ENCODE results near the gene LIPG. TPM values are rescaled to one million over a fixed set of nuclear protein-coding genes. Genes with fewer than 3 reads are reported as not detected.

The LIPG gene
- polyA plus RNA-seq, 1 donor from 2014 or later, result 0.85 TPM

- Histone ChIP-seq H3K9me3 (ENCODE audit: low read length) (no peaks in the 10 kb centered on the region), H4K20me1 (ENCODE audit: insufficient read depth) (no peaks in the 10 kb centered on the region), H3K9me2 (ENCODE audit: insufficient read depth, low read length) (no peaks in the 10 kb centered on the region)
These were observed 32.3 kb upstream of the LIPG start for GRCh38 chr18:49529596-49529995.

DNA sequence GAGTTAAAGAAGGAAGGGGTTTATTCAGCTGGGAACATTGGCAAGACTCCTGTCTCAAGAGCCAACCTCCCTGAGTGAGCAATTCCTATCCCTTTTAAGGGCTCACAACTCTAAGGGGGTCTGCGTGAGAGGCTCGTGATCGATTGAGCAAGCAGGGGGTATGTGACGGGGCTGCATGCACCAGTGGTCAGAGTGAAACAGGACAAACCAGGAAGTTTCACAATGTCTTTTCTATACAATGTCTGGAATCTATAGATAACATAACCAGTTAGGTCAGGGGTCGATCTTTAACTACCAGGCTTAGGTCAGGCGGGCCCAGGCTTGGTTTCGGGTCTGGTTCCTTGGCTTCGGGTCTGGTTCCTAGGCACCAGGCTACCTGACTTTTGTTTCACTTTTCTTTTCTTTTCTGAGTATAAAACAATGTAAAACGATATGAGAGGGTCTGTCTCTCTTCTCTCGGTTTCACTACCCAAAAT lies 30.1 kb upstream of the LIPG start:
- no peaks in the 10 kb centered on the region for H3K9me3 ChIP-seq (ENCODE audit: low read length)
- no peaks in the 10 kb centered on the region for H3K9me2 ChIP-seq (ENCODE audit: insufficient read depth, low read length)
- H3K9ac ChIP-seq (ENCODE audit: low read length), result no peak overlapping the region
- H2AFZ ChIP-seq (ENCODE audit: low read depth, low read length), result no peak overlapping the region
- H3K36me3 ChIP-seq (ENCODE audit: insufficient read depth, low read length), result no peaks in the 10 kb centered on the region
- H3K27ac ChIP-seq (ENCODE audit: low read length), result no peak overlapping the region
- no peaks in the 10 kb centered on the region for H3K79me2 ChIP-seq (replicated peaks; ENCODE audit: insufficient read depth, low read length)
- TF ChIP-seq MXI1 (conservative IDR thresholded peaks at IDR 0.05; ENCODE audit: poor library complexity, severe bottlenecking) (no peak), EZH2 (IDR thresholded peaks at IDR 0.05; ENCODE audit: borderline replicate concordance, insufficient read depth, low read length, poor library complexity, severe bottlenecking) (no peak), POLR2AphosphoS5 (IDR thresholded peaks at IDR 0.05) (no peak), TAF1 (IDR thresholded peaks at IDR 0.05; ENCODE audit: low read depth) (no peak)
- H3F3A ChIP-seq (ENCODE audit: insufficient read depth, low read length, poor library complexity, severe bottlenecking), result no peaks in the 10 kb centered on the region
- no peak overlapping the region for H3K4me3 ChIP-seq (ENCODE audit: low read length)
- no peaks in the 10 kb centered on the region for H4K20me1 ChIP-seq (ENCODE audit: insufficient read depth)
- no peaks in the 10 kb centered on the region for H3K27me3 ChIP-seq (ENCODE audit: insufficient read depth, low read depth, low read length)
- no peak overlapping the region for H3K4me2 ChIP-seq (ENCODE audit: low read length)

More at GRCh38 chr18:49529596-49529995, 32.3 kb upstream of the LIPG start:
- H3K4me2 ChIP-seq (ENCODE audit: low read length), result no peak overlapping the region
- no peak overlapping the region for H3K27ac ChIP-seq (ENCODE audit: low read length)
- H3K4me3 ChIP-seq (ENCODE audit: low read length), result no peak overlapping the region
- H2AFZ ChIP-seq (ENCODE audit: low read depth, low read length), result no peak overlapping the region
- no peaks in the 10 kb centered on the region for H3F3A ChIP-seq (ENCODE audit: insufficient read depth, low read length, poor library complexity, severe bottlenecking)
- no peaks in the 10 kb centered on the region for H3K27me3 ChIP-seq (ENCODE audit: insufficient read depth, low read depth, low read length)
- H3K79me2 ChIP-seq (replicated peaks; ENCODE audit: insufficient read depth, low read length), result no peaks in the 10 kb centered on the region
- TF ChIP-seq TAF1 (IDR thresholded peaks at IDR 0.05; ENCODE audit: low read depth), result no peak
- no peak overlapping the region for H3K9ac ChIP-seq (ENCODE audit: low read length)
- H3K36me3 ChIP-seq (ENCODE audit: insufficient read depth, low read length), result no peaks in the 10 kb centered on the region

GRCh38 chr18:49534846-49535601 lies 26.8 kb upstream of the LIPG start:
- no peaks in the 10 kb centered on the region for H3K9me2 ChIP-seq (ENCODE audit: insufficient read depth, low read length)
- H3K9me3 ChIP-seq (ENCODE audit: low read length), result no peaks in the 10 kb centered on the region
- no peaks in the 10 kb centered on the region for H3K36me3 ChIP-seq (ENCODE audit: insufficient read depth, low read length)
- no peaks in the 10 kb centered on the region for H3K27me3 ChIP-seq (ENCODE audit: insufficient read depth, low read depth, low read length)
- no peaks in the 10 kb centered on the region for H4K20me1 ChIP-seq (ENCODE audit: insufficient read depth)
- no peak overlapping the region for H3K9ac ChIP-seq (ENCODE audit: low read length)
- no peak overlapping the region for H3K4me2 ChIP-seq (ENCODE audit: low read length)
- H3K27ac ChIP-seq (ENCODE audit: low read length), result no peak overlapping the region
- no peaks in the 10 kb centered on the region for H3K79me2 ChIP-seq (replicated peaks; ENCODE audit: insufficient read depth, low read length)
- H3F3A ChIP-seq (ENCODE audit: insufficient read depth, low read length, poor library complexity, severe bottlenecking), result no peaks in the 10 kb centered on the region
- TF ChIP-seq CTCF (IDR thresholded peaks at IDR 0.05; ENCODE audit: poor library complexity, severe bottlenecking), result no peak
- no peak for TF ChIP-seq TAF1 (IDR thresholded peaks at IDR 0.05; ENCODE audit: low read depth)
- no peak for TF ChIP-seq SMC3 (conservative IDR thresholded peaks at IDR 0.05; ENCODE audit: poor library complexity)
- TF ChIP-seq, protein P1, sequence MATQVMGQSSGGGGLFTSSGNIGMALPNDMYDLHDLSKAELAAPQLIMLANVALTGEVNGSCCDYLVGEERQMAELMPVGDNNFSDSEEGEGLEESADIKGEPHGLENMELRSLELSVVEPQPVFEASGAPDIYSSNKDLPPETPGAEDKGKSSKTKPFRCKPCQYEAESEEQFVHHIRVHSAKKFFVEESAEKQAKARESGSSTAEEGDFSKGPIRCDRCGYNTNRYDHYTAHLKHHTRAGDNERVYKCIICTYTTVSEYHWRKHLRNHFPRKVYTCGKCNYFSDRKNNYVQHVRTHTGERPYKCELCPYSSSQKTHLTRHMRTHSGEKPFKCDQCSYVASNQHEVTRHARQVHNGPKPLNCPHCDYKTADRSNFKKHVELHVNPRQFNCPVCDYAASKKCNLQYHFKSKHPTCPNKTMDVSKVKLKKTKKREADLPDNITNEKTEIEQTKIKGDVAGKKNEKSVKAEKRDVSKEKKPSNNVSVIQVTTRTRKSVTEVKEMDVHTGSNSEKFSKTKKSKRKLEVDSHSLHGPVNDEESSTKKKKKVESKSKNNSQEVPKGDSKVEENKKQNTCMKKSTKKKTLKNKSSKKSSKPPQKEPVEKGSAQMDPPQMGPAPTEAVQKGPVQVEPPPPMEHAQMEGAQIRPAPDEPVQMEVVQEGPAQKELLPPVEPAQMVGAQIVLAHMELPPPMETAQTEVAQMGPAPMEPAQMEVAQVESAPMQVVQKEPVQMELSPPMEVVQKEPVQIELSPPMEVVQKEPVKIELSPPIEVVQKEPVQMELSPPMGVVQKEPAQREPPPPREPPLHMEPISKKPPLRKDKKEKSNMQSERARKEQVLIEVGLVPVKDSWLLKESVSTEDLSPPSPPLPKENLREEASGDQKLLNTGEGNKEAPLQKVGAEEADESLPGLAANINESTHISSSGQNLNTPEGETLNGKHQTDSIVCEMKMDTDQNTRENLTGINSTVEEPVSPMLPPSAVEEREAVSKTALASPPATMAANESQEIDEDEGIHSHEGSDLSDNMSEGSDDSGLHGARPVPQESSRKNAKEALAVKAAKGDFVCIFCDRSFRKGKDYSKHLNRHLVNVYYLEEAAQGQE (IDR thresholded peaks at IDR 0.05; ENCODE audit: borderline replicate concordance), result no peak
- no peak for TF ChIP-seq RAD21 (conservative IDR thresholded peaks at IDR 0.05)
- TF ChIP-seq MXI1 (conservative IDR thresholded peaks at IDR 0.05; ENCODE audit: poor library complexity, severe bottlenecking), result no peak
- TF ChIP-seq EP300 (conservative IDR thresholded peaks at IDR 0.05; ENCODE audit: poor library complexity, severe bottlenecking), result no peak
- no peak for TF ChIP-seq POLR2AphosphoS5 (IDR thresholded peaks at IDR 0.05)
- TF ChIP-seq EZH2 (IDR thresholded peaks at IDR 0.05; ENCODE audit: borderline replicate concordance, insufficient read depth, low read length, poor library complexity, severe bottlenecking), result no peak
- H3K4me3 ChIP-seq (ENCODE audit: low read length), result no peak overlapping the region
- no peak overlapping the region for H2AFZ ChIP-seq (ENCODE audit: low read depth, low read length)
